Measurements from ENCODE around the gene MAP2. TPM values are rescaled to one million over a fixed set of nuclear protein-coding genes. Genes with fewer than 3 reads are reported as not detected.

Gene MAP2
- total RNA-seq, 1 donor = 26.5 TPM

- TF ChIP-seq CTCF (IDR thresholded peaks at IDR 0.05; ENCODE audit: insufficient read depth, low read length) = no peak
- H3K4me3 ChIP-seq (ENCODE audit: low read depth, low read length) = no peak overlapping the region
- no peak for DNase-seq (ENCODE audit: low read depth)
Measured at GRCh38 chr2:209564816-209565215, 141.0 kb downstream of the MAP2 start.

- H3K4me3 ChIP-seq (ENCODE audit: low read depth, low read length) = no peak overlapping the region
- no peak for TF ChIP-seq CTCF (IDR thresholded peaks at IDR 0.05; ENCODE audit: insufficient read depth, low read length)
- DNase-seq (ENCODE audit: low read depth) = no peak
Measured at GRCh38 chr2:209565896-209566582, 142.2 kb downstream of the MAP2 start.

GRCh38 chr2:209570194-209570593 lies 146.3 kb downstream of the MAP2 start:
- no peak for TF ChIP-seq CTCF (IDR thresholded peaks at IDR 0.05; ENCODE audit: insufficient read depth, low read length)
- no peak overlapping the region for H3K4me3 ChIP-seq (ENCODE audit: low read depth, low read length)
- no peak for DNase-seq (ENCODE audit: low read depth)

GRCh38 chr2:209574515-209574914 lies 150.7 kb downstream of the MAP2 start:
- DNase-seq (ENCODE audit: low read depth) = no peak
- H3K4me3 ChIP-seq (ENCODE audit: low read depth, low read length) = no peak overlapping the region
- no peak for TF ChIP-seq CTCF (IDR thresholded peaks at IDR 0.05; ENCODE audit: insufficient read depth, low read length)

- no peak overlapping the region for H3K4me3 ChIP-seq (ENCODE audit: low read depth, low read length)
- TF ChIP-seq CTCF (IDR thresholded peaks at IDR 0.05; ENCODE audit: insufficient read depth, low read length) = no peak
- peak; percentile 55 for DNase-seq (ENCODE audit: low read depth)
Measured at GRCh38 chr2:209577376-209578357, 153.8 kb downstream of the MAP2 start.

- TF ChIP-seq CTCF (IDR thresholded peaks at IDR 0.05; ENCODE audit: insufficient read depth, low read length) = no peak
Measured at GRCh38 chr2:209578394-209579001, 154.7 kb downstream of the MAP2 start.

More at GRCh38 chr2:209578394-209579001, 154.7 kb downstream of the MAP2 start:
- H3K4me3 ChIP-seq (ENCODE audit: low read depth, low read length) = no peak overlapping the region
- no peak for DNase-seq (ENCODE audit: low read depth)
